ENCODE measurements around the gene IFT43.

Gene IFT43

GRCh38 chr14:76011930-76012329, 26.4 kb downstream of the IFT43 start:
- Mint-ChIP-seq H3K36me3 (ENCODE audit: low read depth) (peaks cover 22% of the 10 kb centered on the region), H3K9me3 (no peaks in the 10 kb centered on the region)
- intact Hi-C loops (cut with micrococcal nuclease): no loop called here

GRCh38 chr14:76012354-76012753, 26.8 kb downstream of the IFT43 start:
- H3K27me3 Mint-ChIP-seq: no peaks in the 10 kb centered on the region
- no peak overlapping the region for H3K27ac Mint-ChIP-seq
- no peak overlapping the region for H3K4me3 Mint-ChIP-seq
- intact Hi-C loops (cut with micrococcal nuclease): no loop called here
- peaks cover 5% of the 10 kb centered on the region for H3K4me1 Mint-ChIP-seq (ENCODE audit: low read depth)
- H3K36me3 Mint-ChIP-seq (ENCODE audit: low read depth): peaks cover 26% of the 10 kb centered on the region
- no peaks in the 10 kb centered on the region for H3K9me3 Mint-ChIP-seq

More at GRCh38 chr14:76011930-76012329, 26.4 kb downstream of the IFT43 start:
- no peak overlapping the region for H3K27ac Mint-ChIP-seq
- peaks cover 5% of the 10 kb centered on the region for H3K4me1 Mint-ChIP-seq (ENCODE audit: low read depth)
- H3K27me3 Mint-ChIP-seq: no peaks in the 10 kb centered on the region
- H3K4me3 Mint-ChIP-seq: no peak overlapping the region

- Mint-ChIP-seq H3K9me3 (peaks cover 17% of the 10 kb centered on the region), H3K27ac (no peak overlapping the region), H3K4me3 (no peak overlapping the region), H3K27me3 (no peaks in the 10 kb centered on the region), H3K36me3 (ENCODE audit: low read depth) (peaks cover 49% of the 10 kb centered on the region), H3K4me1 (ENCODE audit: low read depth) (no peaks in the 10 kb centered on the region)
- intact Hi-C loops (cut with micrococcal nuclease): no loop called here
Measured at GRCh38 chr14:76015191-76015590, 29.6 kb downstream of the IFT43 start.

- Mint-ChIP-seq H3K4me1 (ENCODE audit: low read depth) (no peaks in the 10 kb centered on the region), H3K4me3 (no peak overlapping the region), H3K27ac (no peak overlapping the region), H3K9me3 (peaks cover 21% of the 10 kb centered on the region), H3K36me3 (ENCODE audit: low read depth) (peaks cover 54% of the 10 kb centered on the region), H3K27me3 (no peaks in the 10 kb centered on the region)
- intact Hi-C loops (cut with micrococcal nuclease): no loop called here
Measured at GRCh38 chr14:76015668-76016067, 30.1 kb downstream of the IFT43 start.

GRCh38 chr14:76019676-76020075, 34.1 kb downstream of the IFT43 start:
- Mint-ChIP-seq H3K4me1 (ENCODE audit: low read depth) (no peaks in the 10 kb centered on the region), H3K36me3 (ENCODE audit: low read depth) (peaks cover 42% of the 10 kb centered on the region), H3K27ac (no peak overlapping the region), H3K27me3 (no peaks in the 10 kb centered on the region), H3K4me3 (no peak overlapping the region), H3K9me3 (peaks cover 21% of the 10 kb centered on the region)
- intact Hi-C loops (cut with micrococcal nuclease): no loop called here

GRCh38 chr14:76022991-76023390, 37.4 kb downstream of the IFT43 start:
- intact Hi-C loops (cut with micrococcal nuclease): no loop called here
- Mint-ChIP-seq H3K4me3 (no peak overlapping the region), H3K36me3 (ENCODE audit: low read depth) (peaks cover 29% of the 10 kb centered on the region)

GRCh38 chr14:76023757-76024156, 38.2 kb downstream of the IFT43 start:
- no peak overlapping the region for H3K4me3 Mint-ChIP-seq
- H3K27ac Mint-ChIP-seq: no peak overlapping the region
- H3K27me3 Mint-ChIP-seq: no peaks in the 10 kb centered on the region
- no peaks in the 10 kb centered on the region for H3K4me1 Mint-ChIP-seq (ENCODE audit: low read depth)
- peaks cover 27% of the 10 kb centered on the region for H3K36me3 Mint-ChIP-seq (ENCODE audit: low read depth)
- intact Hi-C loops (cut with micrococcal nuclease): no loop called here
- peaks cover 18% of the 10 kb centered on the region for H3K9me3 Mint-ChIP-seq

More at GRCh38 chr14:76022991-76023390, 37.4 kb downstream of the IFT43 start:
- no peaks in the 10 kb centered on the region for H3K27me3 Mint-ChIP-seq
- no peak overlapping the region for H3K27ac Mint-ChIP-seq
- H3K9me3 Mint-ChIP-seq: peaks cover 21% of the 10 kb centered on the region
- no peaks in the 10 kb centered on the region for H3K4me1 Mint-ChIP-seq (ENCODE audit: low read depth)

- Mint-ChIP-seq H3K27me3 (no peaks in the 10 kb centered on the region), H3K27ac (no peak overlapping the region), H3K4me3 (no peak overlapping the region), H3K4me1 (ENCODE audit: low read depth) (no peaks in the 10 kb centered on the region), H3K36me3 (ENCODE audit: low read depth) (peaks cover 21% of the 10 kb centered on the region), H3K9me3 (peaks cover 12% of the 10 kb centered on the region)
- intact Hi-C loops (cut with micrococcal nuclease): no loop called here
Measured at GRCh38 chr14:76024211-76024907, 38.8 kb downstream of the IFT43 start.

- no peaks in the 10 kb centered on the region for H3K36me3 Mint-ChIP-seq (ENCODE audit: low read depth)
- H3K27ac Mint-ChIP-seq: no peak overlapping the region
- no peaks in the 10 kb centered on the region for H3K4me1 Mint-ChIP-seq (ENCODE audit: low read depth)
- H3K4me3 Mint-ChIP-seq: no peak overlapping the region
- H3K27me3 Mint-ChIP-seq: no peaks in the 10 kb centered on the region
- no peaks in the 10 kb centered on the region for H3K9me3 Mint-ChIP-seq
- intact Hi-C loops (cut with micrococcal nuclease): no loop called here
Measured at GRCh38 chr14:76034566-76034965, 49.0 kb downstream of the IFT43 start.

- Mint-ChIP-seq H3K4me1 (ENCODE audit: low read depth) (peaks cover under 1% of the 10 kb centered on the region), H3K9me3 (no peaks in the 10 kb centered on the region), H3K27me3 (no peaks in the 10 kb centered on the region), H3K27ac (no peak overlapping the region), H3K36me3 (ENCODE audit: low read depth) (no peaks in the 10 kb centered on the region), H3K4me3 (no peak overlapping the region)
- intact Hi-C loops (cut with micrococcal nuclease): no loop called here
Measured at GRCh38 chr14:76040704-76041103, 55.1 kb downstream of the IFT43 start.

- H3K4me1 Mint-ChIP-seq (ENCODE audit: low read depth): peaks cover 18% of the 10 kb centered on the region
- no peak overlapping the region for H3K4me3 Mint-ChIP-seq
- no peaks in the 10 kb centered on the region for H3K36me3 Mint-ChIP-seq (ENCODE audit: low read depth)
- intact Hi-C loops (cut with micrococcal nuclease): no loop called here
- H3K27ac Mint-ChIP-seq: no peak overlapping the region
- no peaks in the 10 kb centered on the region for H3K9me3 Mint-ChIP-seq
- no peaks in the 10 kb centered on the region for H3K27me3 Mint-ChIP-seq
Measured at GRCh38 chr14:76045773-76046172, 60.2 kb downstream of the IFT43 start.

- peaks cover 18% of the 10 kb centered on the region for H3K4me1 Mint-ChIP-seq (ENCODE audit: low read depth)
- intact Hi-C loops (cut with micrococcal nuclease): loop anchor here (2.0 kb wide), 1 partner anchor 597 kb away; no protein-coding TSS in a partner anchor
Measured at GRCh38 chr14:76050250-76050649, 64.7 kb downstream of the IFT43 start.

GRCh38 chr14:76050797-76051392, 65.3 kb downstream of the IFT43 start:
- Mint-ChIP-seq H3K36me3 (ENCODE audit: low read depth) (no peaks in the 10 kb centered on the region), H3K27ac (no peak overlapping the region), H3K4me3 (no peak overlapping the region), H3K27me3 (no peaks in the 10 kb centered on the region), H3K4me1 (ENCODE audit: low read depth) (peaks cover 16% of the 10 kb centered on the region), H3K9me3 (no peaks in the 10 kb centered on the region)
- intact Hi-C loops (cut with micrococcal nuclease): loop anchor here (1.0 to 2.0 kb wide), 3 partner anchors 301 to 596 kb away; no protein-coding TSS in a partner anchor

More at GRCh38 chr14:76050250-76050649, 64.7 kb downstream of the IFT43 start:
- no peaks in the 10 kb centered on the region for H3K9me3 Mint-ChIP-seq
- no peak overlapping the region for H3K27ac Mint-ChIP-seq
- no peaks in the 10 kb centered on the region for H3K27me3 Mint-ChIP-seq
- no peak overlapping the region for H3K4me3 Mint-ChIP-seq
- H3K36me3 Mint-ChIP-seq (ENCODE audit: low read depth): no peaks in the 10 kb centered on the region

GRCh38 chr14:76051717-76052465, 66.3 kb downstream of the IFT43 start:
- H3K36me3 Mint-ChIP-seq (ENCODE audit: low read depth): no peaks in the 10 kb centered on the region
- no peak overlapping the region for H3K4me3 Mint-ChIP-seq
- peaks cover 10% of the 10 kb centered on the region for H3K4me1 Mint-ChIP-seq (ENCODE audit: low read depth)
- H3K27me3 Mint-ChIP-seq: no peaks in the 10 kb centered on the region
- H3K9me3 Mint-ChIP-seq: no peaks in the 10 kb centered on the region
- no peak overlapping the region for H3K27ac Mint-ChIP-seq
- intact Hi-C loops (cut with micrococcal nuclease): loop anchor here (1.0 to 2.0 kb wide), 3 partner anchors 300 to 595 kb away; no protein-coding TSS in a partner anchor

All from dendritic cell treated with granulocyte-macrophage colony-stimulating factor and Interleukin-4, amounts not matched to agents 40 ng/mL and 50 ng/mL, for 4 days (primary cell).